Spleen (tissue), 7 donors: ENCODE data around the gene GPRIN2.

Source experiments
- CTCF ChIP-seq, 11 experiments: fragments of 200-600 bp in 7 of 11; fragments of 450-650 bp in 4 of 11; sonication (generic) in 4 of 11; IDR thresholded peaks in 8 of 11; conservative IDR thresholded peaks in 3 of 11; 1 replicate in 7 of 11; 2 replicates in 4 of 11; pipeline versions ENCODE4 v1.4.0 to v1.8.0; 2016 to 2021; ENCODE audit warnings: antibody characterized with exemption in 11 of 11, inconsistent platforms in 4 of 11, mild to moderate bottlenecking in 1 of 11
- POLR2A ChIP-seq, 3 donors: fragments of 450-650 bp; IDR thresholded peaks; one replicate each; pipeline ENCODE4 v1.5.1; 2017; ENCODE audit warnings: antibody characterized with exemption in 3 of 3, mild to moderate bottlenecking in 1 of 3
- POLR2AphosphoS5 ChIP-seq, 3 donors: sonication (generic); formaldehyde crosslinking; IDR thresholded peaks; one replicate each; pipeline ENCODE4 v1.5.1; 2017; ENCODE audit warnings: antibody characterized with exemption in 3 of 3
- donor health status: DM: no; HTN: no; CAD: no; lungs with moderate emphysema.
- donor health status: DM: no; HTN: no; CAD: no.
- donor health status: DM: no; HTN: no; CAD: no.

DNA sequence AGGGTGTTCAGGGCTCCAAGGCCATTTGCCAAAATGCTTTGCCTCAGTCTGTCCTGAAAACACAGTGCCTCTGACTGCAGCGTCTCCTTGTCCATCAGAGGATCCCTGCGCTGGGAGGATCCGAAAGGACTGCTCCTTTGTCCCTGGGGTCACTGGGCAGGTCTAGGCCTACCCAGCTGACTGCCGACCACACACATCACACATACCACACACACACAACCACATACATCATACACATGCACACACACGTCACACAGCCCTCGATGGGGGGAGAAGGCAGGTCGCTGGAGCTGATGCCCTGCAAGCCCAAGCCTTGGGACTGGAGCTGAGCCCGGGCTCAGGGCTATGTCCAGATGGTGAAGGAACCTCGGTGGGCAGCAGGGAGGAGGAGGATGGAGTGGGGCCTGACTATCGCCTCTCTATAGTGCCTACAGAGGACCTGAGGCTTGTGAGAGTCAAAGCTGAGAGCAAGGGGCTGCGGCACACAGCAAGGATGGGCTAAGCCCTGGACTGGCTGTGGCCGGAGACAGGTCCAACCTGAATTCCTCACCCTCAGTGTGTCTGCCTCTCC, 29.1 kb downstream of the GPRIN2 start:
- TF ChIP-seq POLR2A (IDR thresholded peaks at IDR 0.05) (no peak), CTCF (IDR thresholded peaks at IDR 0.05 in 8 of 11, conservative IDR thresholded peaks at IDR 0.05 in 3 of 11) (no peak), POLR2AphosphoS5 (IDR thresholded peaks at IDR 0.05) (no peak)
